Cardiac muscle cell (in vitro differentiated cells and primary cell): Measurements from ENCODE around the gene HEBP2. TPM values are rescaled to one million over a fixed set of nuclear protein-coding genes. Genes with fewer than 3 reads are reported as not detected.

Source experiments
- DNase-seq, 2 donors: peaks; one replicate each; pipeline versions ENCODE4 v3.0.0 to v3.0.0-alpha.2; 2010 to 2017; ENCODE audit warnings: low read depth in 1 of 2, low spot score in 1 of 2
- H3K27ac ChIP-seq: fragments of 200-600 bp; sonication (generic); 2 replicates; pipeline ENCODE4 v1.5.1; 2016
- H3K27me3 ChIP-seq: fragments of 200-600 bp; sonication (generic); 2 replicates; pipeline ENCODE4 v1.6.0; 2016; ENCODE audit warnings: control low read depth
- H3K36me3 ChIP-seq: fragments of 200-600 bp; sonication (generic); 2 replicates; pipeline ENCODE4 v1.5.1; 2016; ENCODE audit warnings: control low read depth
- H3K4me1 ChIP-seq: fragments of 200-600 bp; sonication (generic); 2 replicates; pipeline ENCODE4 v1.8.1; 2017; ENCODE audit warnings: low read depth, mild to moderate bottlenecking, mixed run types
- H3K4me3 ChIP-seq: fragments of 200-600 bp; sonication (generic); 2 replicates; pipeline ENCODE4 v1.5.1; 2016; ENCODE audit warnings: mild to moderate bottlenecking
- H3K9me3 ChIP-seq: fragments of 200-600 bp; sonication (generic); 2 replicates; pipeline ENCODE4 v1.5.1; 2017; ENCODE audit warnings: low read depth, mild to moderate bottlenecking, control low read depth
- polyA plus RNA-seq: library from polyadenylated mRNA; unstranded; fragments of >200 nt; fragmentation: Nextera tagmentation; extraction: Ambion mirVana; gene quantifications from 2 replicates; pipeline ENCODE4 v1.2.1, GENCODE V29; 2016
- total RNA-seq: library from RNA; depleted of rRNA; stranded (reverse); fragments of >200 nt; gene quantifications from 2 replicates; pipeline ENCODE4 v1.2.3, GENCODE V29; 2016
- TF ChIP-seq, protein P1 (sequence below): IDR thresholded peaks from 2 replicates; pipeline ENCODE4 v1.5.1; 2012; ENCODE audit warnings: low read depth, mild to moderate bottlenecking, low read length

The HEBP2 gene
- total and polyA plus RNA-seq, 2 experiments from 2014 or later, result 55.9 to 109 TPM

DNA sequence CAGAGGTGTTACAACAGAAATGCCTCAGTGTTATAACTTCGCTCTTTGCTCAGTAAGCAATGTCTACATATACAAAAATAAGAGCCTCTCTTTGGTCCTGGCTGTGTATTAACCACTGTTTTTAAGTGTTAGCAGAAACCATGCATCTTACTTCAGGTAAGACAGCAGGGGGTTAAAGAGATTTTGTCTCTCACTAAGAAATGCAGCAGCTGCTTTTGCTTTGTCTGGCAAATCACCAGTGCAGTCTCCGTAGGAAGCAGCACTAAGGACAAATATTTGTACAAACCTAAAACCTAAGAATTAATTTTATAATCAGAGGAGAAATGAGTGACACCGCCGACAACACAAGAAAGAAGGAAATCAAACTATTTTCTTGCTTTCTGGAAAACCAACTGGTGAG, 25.6 kb upstream of the HEBP2 start:
- no peaks in the 10 kb centered on the region for H3K36me3 ChIP-seq
- H3K9me3 ChIP-seq, result no peaks in the 10 kb centered on the region
- TF ChIP-seq, protein P1, sequence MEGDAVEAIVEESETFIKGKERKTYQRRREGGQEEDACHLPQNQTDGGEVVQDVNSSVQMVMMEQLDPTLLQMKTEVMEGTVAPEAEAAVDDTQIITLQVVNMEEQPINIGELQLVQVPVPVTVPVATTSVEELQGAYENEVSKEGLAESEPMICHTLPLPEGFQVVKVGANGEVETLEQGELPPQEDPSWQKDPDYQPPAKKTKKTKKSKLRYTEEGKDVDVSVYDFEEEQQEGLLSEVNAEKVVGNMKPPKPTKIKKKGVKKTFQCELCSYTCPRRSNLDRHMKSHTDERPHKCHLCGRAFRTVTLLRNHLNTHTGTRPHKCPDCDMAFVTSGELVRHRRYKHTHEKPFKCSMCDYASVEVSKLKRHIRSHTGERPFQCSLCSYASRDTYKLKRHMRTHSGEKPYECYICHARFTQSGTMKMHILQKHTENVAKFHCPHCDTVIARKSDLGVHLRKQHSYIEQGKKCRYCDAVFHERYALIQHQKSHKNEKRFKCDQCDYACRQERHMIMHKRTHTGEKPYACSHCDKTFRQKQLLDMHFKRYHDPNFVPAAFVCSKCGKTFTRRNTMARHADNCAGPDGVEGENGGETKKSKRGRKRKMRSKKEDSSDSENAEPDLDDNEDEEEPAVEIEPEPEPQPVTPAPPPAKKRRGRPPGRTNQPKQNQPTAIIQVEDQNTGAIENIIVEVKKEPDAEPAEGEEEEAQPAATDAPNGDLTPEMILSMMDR, result no peak
- H3K4me3 ChIP-seq, result no peak overlapping the region
- no peak for DNase-seq
- no peaks in the 10 kb centered on the region for H3K27me3 ChIP-seq
- H3K27ac ChIP-seq, result no peak overlapping the region
- H3K4me1 ChIP-seq, result peaks cover 8% of the 10 kb centered on the region

GRCh38 chr6:138382498-138383265, 21.3 kb upstream of the HEBP2 start:
- Histone ChIP-seq H3K4me1 (peaks cover 4% of the 10 kb centered on the region), H3K27ac (no peak overlapping the region), H3K27me3 (no peaks in the 10 kb centered on the region), H3K9me3 (no peaks in the 10 kb centered on the region), H3K36me3 (no peaks in the 10 kb centered on the region), H3K4me3 (no peak overlapping the region)
- TF ChIP-seq, protein P1, result no peak
- DNase-seq, result no peak

DNA sequence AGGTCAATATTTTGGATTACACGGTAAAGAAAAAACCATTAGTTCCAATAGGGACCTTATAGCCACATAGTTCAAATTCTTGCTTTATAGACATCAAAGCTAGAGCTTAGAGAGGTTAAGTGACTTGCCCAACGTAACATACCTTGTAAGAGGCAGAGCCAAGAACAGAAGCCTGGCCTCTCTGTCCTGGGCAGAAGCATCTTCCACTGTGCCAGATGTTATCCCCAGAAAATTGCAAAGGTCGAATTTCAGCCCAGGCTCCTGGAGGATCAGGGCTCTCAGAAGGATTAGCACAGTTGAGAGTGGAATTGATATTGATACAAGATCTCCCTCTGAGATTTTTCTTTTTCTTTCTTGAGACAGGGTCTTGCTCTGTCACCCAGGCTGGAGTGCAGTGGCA, 20.2 kb upstream of the HEBP2 start:
- DNase-seq, result no peak
- H3K4me1 ChIP-seq, result peaks cover 3% of the 10 kb centered on the region

GRCh38 chr6:138386897-138387296, 17.1 kb upstream of the HEBP2 start:
- TF ChIP-seq, protein P1, result no peak
- Histone ChIP-seq H3K27me3 (no peaks in the 10 kb centered on the region), H3K36me3 (no peaks in the 10 kb centered on the region), H3K27ac (no peak overlapping the region), H3K4me1 (no peaks in the 10 kb centered on the region), H3K9me3 (no peaks in the 10 kb centered on the region), H3K4me3 (no peak overlapping the region)
- no peak for DNase-seq

More for the DNA sequence above, 20.2 kb upstream of the HEBP2 start:
- Histone ChIP-seq H3K27me3 (no peaks in the 10 kb centered on the region), H3K4me3 (no peak overlapping the region), H3K27ac (no peak overlapping the region), H3K36me3 (no peaks in the 10 kb centered on the region), H3K9me3 (no peaks in the 10 kb centered on the region)
- TF ChIP-seq, protein P1, result no peak

DNA sequence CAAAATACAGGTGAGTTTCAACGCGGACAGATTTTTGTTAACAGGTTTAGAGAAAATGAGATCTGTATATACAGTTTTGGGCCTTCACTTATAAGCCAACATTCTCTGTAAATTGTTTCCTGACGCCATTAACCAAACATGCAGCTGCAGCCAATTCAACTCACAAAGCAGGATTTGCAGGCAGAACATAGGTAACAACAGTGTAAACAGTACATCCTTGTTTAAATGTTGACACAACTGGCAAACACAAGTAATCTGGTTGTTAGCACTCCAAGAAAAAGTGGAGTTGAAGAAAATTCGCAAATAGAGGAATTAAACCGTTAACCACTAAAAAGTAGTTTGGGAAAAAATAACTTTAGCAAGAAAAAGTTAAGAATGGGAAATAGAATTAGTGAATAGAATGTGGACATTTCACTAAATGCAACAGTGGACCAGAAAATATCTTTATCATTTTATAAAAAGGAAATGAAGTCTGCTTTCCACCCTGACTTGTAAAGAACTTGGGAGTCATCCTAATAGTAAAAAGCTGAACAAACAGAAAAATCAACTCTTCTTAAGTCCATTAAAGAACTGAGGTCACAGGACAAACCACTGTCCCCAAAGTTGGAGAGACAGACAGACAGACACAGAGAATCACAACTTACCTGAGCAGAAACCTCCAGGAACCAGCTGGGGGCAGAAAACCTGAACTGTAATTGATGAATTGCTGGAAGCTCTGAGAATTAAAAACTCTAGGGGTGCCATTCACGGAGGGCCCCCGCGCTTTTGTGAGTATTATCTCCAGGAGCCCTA, 16.2 kb upstream of the HEBP2 start:
- DNase-seq, result no peak
- Histone ChIP-seq H3K4me1 (no peaks in the 10 kb centered on the region), H3K27ac (no peak overlapping the region), H3K9me3 (no peaks in the 10 kb centered on the region), H3K36me3 (no peaks in the 10 kb centered on the region), H3K27me3 (no peaks in the 10 kb centered on the region), H3K4me3 (no peak overlapping the region)
- TF ChIP-seq, protein P1, result no peak
